K562 (cell line): ENCODE results near the gene ST7. TPM values are rescaled to one million over a fixed set of nuclear protein-coding genes. Genes with fewer than 3 reads are reported as not detected.

ENCODE experiments used
- ATAC-seq: fragments of 200-7000 bp; cut with Tn5 transposase; 3 replicates; pipeline ENCODE4 v1.9.1; 2020; ENCODE audit warnings: moderate library complexity
- BruUV-seq: library from RNA; stranded (reverse); fragments of 400-500 nt; replicated peaks from 2 replicates; lab custom pipeline; 2021; lab: Mats Ljungman, UMichigan
- CTCF ChIA-PET: fragments of 300-600 bp; formaldehyde crosslinking; extraction: SDS; loops from one replicate; lab custom pipeline; 2021; ENCODE audit warnings: low intra/inter-chr PET ratio; lab: Yijun Ruan, JAX
- POLR2A ChIA-PET: fragments of 300-600, 350-650 bp; sonication (Branson Sonifier 250); formaldehyde crosslinking; extraction: SDS; loops from one replicate; lab custom pipeline; 2021; ENCODE audit warnings: antibody characterized with exemption, inconsistent platforms; lab: Yijun Ruan, JAX
- DNase-seq, 4 experiments: peaks; one replicate each; pipeline versions ENCODE4 v3.0.0 to v3.0.0-alpha.2; 2011 to 2018; ENCODE audit warnings: low spot score in 3 of 4, mixed read lengths in 3 of 4; ENCODE audit errors: extremely low read depth in 1 of 4
- FAIRE-seq: peaks from 2 replicates; lab custom pipeline; 2011; peaks lifted over from hg19 to GRCh38; lab: Jason Lieb, UNC
- H2AFZ ChIP-seq: 2 replicates; pipeline ENCODE4 v1.6.0; 2011; ENCODE audit warnings: low read depth, low read length, control low read depth, inconsistent platforms
- H3K27ac ChIP-seq: fragments of 200-600 bp; 3 replicates; pipeline ENCODE4 v1.8.0; 2011; ENCODE audit warnings: low read depth, mild to moderate bottlenecking, control low read depth, inconsistent platforms, low read length, moderate library complexity, mixed read lengths; ENCODE audit errors: extremely low read depth
- H3K27me3 ChIP-seq, 2 experiments: fragments of 300-600 bp in 1 of 2; 2 replicates in 1 of 2; 3 replicates in 1 of 2; pipeline versions ENCODE4 v1.6.0 to v1.8.0; 2011; ENCODE audit warnings: inconsistent platforms in 2 of 2, low read length in 2 of 2, mild to moderate bottlenecking in 1 of 2, mixed read lengths in 1 of 2, moderate library complexity in 1 of 2; ENCODE audit not compliant: control insufficient read depth in 2 of 2, insufficient read depth in 2 of 2
- H3K36me3 ChIP-seq: fragments of 300-600 bp; 3 replicates; pipeline ENCODE4 v1.8.0; 2011; ENCODE audit warnings: mild to moderate bottlenecking, low read length, inconsistent platforms; ENCODE audit not compliant: control insufficient read depth, insufficient read depth
- H3K4me1 ChIP-seq, 2 experiments: fragments of 200-600 bp in 1 of 2; replicated peaks in 1 of 2; 2 replicates in 1 of 2; 3 replicates in 1 of 2; pipeline versions ENCODE4 v1.5.1 to v1.8.0; 2011; ENCODE audit warnings: inconsistent platforms in 2 of 2, low read length in 2 of 2, mild to moderate bottlenecking in 1 of 2, mixed read lengths in 1 of 2, moderate library complexity in 1 of 2; ENCODE audit not compliant: control insufficient read depth in 2 of 2, insufficient read depth in 2 of 2
- H3K4me2 ChIP-seq: 2 replicates; pipeline ENCODE4 v1.6.1; 2011; ENCODE audit warnings: low read length, control low read depth, inconsistent platforms, mixed read lengths; ENCODE audit not compliant: insufficient read depth
- H3K4me3 ChIP-seq: fragments of 200-600 bp; sonication (generic), shearing (Covaris generic); 2 replicates; pipeline ENCODE4 v1.5.1; 2016; ENCODE audit warnings: control low read depth, inconsistent platforms
- H3K79me2 ChIP-seq: fragments of 200-600 bp; 3 replicates; pipeline ENCODE4 v1.8.0; 2011; ENCODE audit warnings: low read length, inconsistent platforms; ENCODE audit not compliant: control insufficient read depth, insufficient read depth
- H3K9ac ChIP-seq, 2 experiments: 2 replicates each; pipeline versions ENCODE4 v1.6.0 to v1.6.1; 2011; ENCODE audit warnings: low read depth in 2 of 2, low read length in 2 of 2, control low read depth in 1 of 2, inconsistent platforms in 1 of 2, mild to moderate bottlenecking in 1 of 2, mixed read lengths in 1 of 2; ENCODE audit not compliant: insufficient read depth in 1 of 2
- H3K9me1 ChIP-seq: one replicate; pipeline ENCODE4 v1.6.0; 2011; ENCODE audit warnings: inconsistent platforms, mild to moderate bottlenecking, low read length, moderate library complexity; ENCODE audit not compliant: control insufficient read depth, insufficient read depth
- H3K9me3 ChIP-seq: replicated peaks from 2 replicates; pipeline ENCODE4 v1.5.1; 2011; ENCODE audit warnings: low read depth, low read length, inconsistent platforms; ENCODE audit not compliant: control insufficient read depth, insufficient read depth
- H4K20me1 ChIP-seq: replicated peaks from 2 replicates; pipeline ENCODE4 v1.6.1; 2011; ENCODE audit warnings: low read length, inconsistent platforms, mixed read lengths; ENCODE audit not compliant: control insufficient read depth, insufficient read depth
- CBX1 ChIP-seq: sonication (generic); IDR thresholded peaks from 2 replicates; pipeline ENCODE4 v1.6.1; 2016; ENCODE audit warnings: antibody characterized with exemption, low read depth, mild to moderate bottlenecking
- DPF2 ChIP-seq: fragments of 450-650 bp; IDR thresholded peaks from 2 replicates; pipeline ENCODE4 v1.6.1; 2016
- HDGF ChIP-seq: fragments of 450-650 bp; IDR thresholded peaks from 2 replicates; pipeline ENCODE4 v1.6.1; 2016
- HMGN3 ChIP-seq: IDR thresholded peaks from 2 replicates; pipeline ENCODE4 v1.6.1; 2011; ENCODE audit warnings: borderline replicate concordance, low read depth, mild to moderate bottlenecking, mixed read lengths, low read length; ENCODE audit not compliant: insufficient read length; ENCODE audit errors: extremely low read depth
- JUN ChIP-seq, 2 experiments: sonication (generic) in 1 of 2; formaldehyde crosslinking in 1 of 2; IDR thresholded peaks; 2 replicates each; pipeline versions ENCODE4 v1.6.1 to v1.8.0; 2012 to 2022; ENCODE audit warnings: borderline replicate concordance in 2 of 2, mild to moderate bottlenecking in 2 of 2, improper control_type of control experiment in 1 of 2, low read depth in 1 of 2, low read length in 1 of 2, missing genetic modification reagents in 1 of 2
- MED1 ChIP-seq: sonication (generic); formaldehyde crosslinking; IDR thresholded peaks from 2 replicates; pipeline ENCODE4 v1.8.1; 2023; ENCODE audit warnings: missing genetic modification reagents, borderline replicate concordance
- MEF2A ChIP-seq: IDR thresholded peaks from 2 replicates; pipeline ENCODE4 v1.6.1; 2011; ENCODE audit warnings: low read depth, mild to moderate bottlenecking, low read length, moderate library complexity; ENCODE audit not compliant: control insufficient read depth
- NONO ChIP-seq, 2 experiments: fragments of 200-400 bp in 1 of 2; fragments of 450-650 bp in 1 of 2; formaldehyde crosslinking in 1 of 2; IDR thresholded peaks; 2 replicates each; pipeline ENCODE4 v1.6.1; 2017; ENCODE audit warnings: low read depth in 2 of 2, mild to moderate bottlenecking in 2 of 2, moderate library complexity in 2 of 2, low read length in 1 of 2
- PTRF ChIP-seq: fragments of 450-650 bp; IDR thresholded peaks from 2 replicates; pipeline ENCODE4 v1.6.1; 2016; ENCODE audit warnings: mild to moderate bottlenecking, missing genetic modification characterization, missing compliant biosample characterization
- RFX7 ChIP-seq: fragments of 250-450 bp; sonication (Bioruptor Pico); IDR thresholded peaks from 2 replicates; pipeline ENCODE4 v1.5.1; 2021; ENCODE audit warnings: mild to moderate bottlenecking
- SNRNP70 ChIP-seq: fragments of 200-400 bp; formaldehyde crosslinking; optimal IDR thresholded peaks from 2 replicates; pipeline ENCODE3; 2017; ENCODE audit warnings: low read depth, low read length
- TAL1 ChIP-seq: fragments of 450-650 bp; IDR thresholded peaks from 2 replicates; pipeline ENCODE4 v1.6.1; 2016; ENCODE audit warnings: mild to moderate bottlenecking
- ZC3H8 ChIP-seq: fragments of 450-650 bp; IDR thresholded peaks from 2 replicates; pipeline ENCODE4 v1.6.1; 2017
- ZKSCAN3 ChIP-seq: fragments of 250-450 bp; sonication (Bioruptor Pico); IDR thresholded peaks from 2 replicates; pipeline ENCODE4 v1.4.0; 2020
- ZNF263 ChIP-seq: sonication (generic); formaldehyde crosslinking; IDR thresholded peaks from 2 replicates; pipeline ENCODE4 v1.8.0; 2022; ENCODE audit warnings: mild to moderate bottlenecking, missing genetic modification reagents, borderline replicate concordance
- ZNF316 ChIP-seq: fragments of 450-650 bp; IDR thresholded peaks from 2 replicates; pipeline ENCODE4 v1.6.1; 2016
- ZNF551 ChIP-seq: fragments of 250-450 bp; sonication (Bioruptor Pico); IDR thresholded peaks from 2 replicates; pipeline ENCODE4 v1.5.0; 2021; ENCODE audit warnings: mild to moderate bottlenecking, moderate library complexity
- WGBS: fragments of 100-300 bp; shearing (Covaris generic); methylation state at CpG from one replicate; pipeline ENCODE4 v1.1.6; 2016; ENCODE audit warnings: low coverage, mixed read lengths; ENCODE audit not compliant: insufficient coverage; ENCODE audit errors: missing lambda C conversion rate; 5-methylcytosine and 5-hydroxymethylcytosine counted together
- in situ Hi-C: fragments of 300-500 bp; cut with MboI; formaldehyde crosslinking; loops from 4 replicates; pipeline ENCODE4 v1.15.0; 2018; ENCODE audit warnings: inconsistent platforms, mixed read lengths
- intact Hi-C: fragments of 100-400 bp; cut with micrococcal nuclease; formaldehyde crosslinking; loops from 2 replicates; pipeline ENCODE4 v1.14.2; 2022
- polyA plus RNA-seq, 8 experiments: library from polyadenylated mRNA; depleted of rRNA in 4 of 8; stranded (reverse) in 5 of 8; unstranded in 3 of 8; fragments of >200 nt; fragmentation: Nextera tagmentation in 2 of 8; fragmentation: Illumina TruSeq in 1 of 8; extraction: Ambion mirVana in 2 of 8; extraction: Trizol in 1 of 8; gene quantifications; 2 replicates each; pipeline versions ENCODE4 v1.2.1 to v1.2.3, GENCODE V29; 2011 to 2014; ENCODE audit warnings: inconsistent platforms in 1 of 8, missing spikeins in 1 of 8
- total RNA-seq, 7 experiments: library from RNA; depleted of rRNA in 6 of 7; stranded (reverse); fragments of >200 nt in 6 of 7; fragmentation: Illumina TruSeq in 2 of 7; extraction: Trizol in 2 of 7; gene quantifications; 2 replicates each; pipeline versions ENCODE4 v1.2.1 to v1.2.3, GENCODE V29; 2011 to 2021; ENCODE audit warnings: low replicate concordance in 1 of 7

ST7 gene
- total and polyA plus RNA-seq, 9 of the 15 experiments (the other 6 are each of a cell fraction or from before 2014, with no cell fraction given) = 23.9 to 56.3 (median 36.9) TPM

DNA sequence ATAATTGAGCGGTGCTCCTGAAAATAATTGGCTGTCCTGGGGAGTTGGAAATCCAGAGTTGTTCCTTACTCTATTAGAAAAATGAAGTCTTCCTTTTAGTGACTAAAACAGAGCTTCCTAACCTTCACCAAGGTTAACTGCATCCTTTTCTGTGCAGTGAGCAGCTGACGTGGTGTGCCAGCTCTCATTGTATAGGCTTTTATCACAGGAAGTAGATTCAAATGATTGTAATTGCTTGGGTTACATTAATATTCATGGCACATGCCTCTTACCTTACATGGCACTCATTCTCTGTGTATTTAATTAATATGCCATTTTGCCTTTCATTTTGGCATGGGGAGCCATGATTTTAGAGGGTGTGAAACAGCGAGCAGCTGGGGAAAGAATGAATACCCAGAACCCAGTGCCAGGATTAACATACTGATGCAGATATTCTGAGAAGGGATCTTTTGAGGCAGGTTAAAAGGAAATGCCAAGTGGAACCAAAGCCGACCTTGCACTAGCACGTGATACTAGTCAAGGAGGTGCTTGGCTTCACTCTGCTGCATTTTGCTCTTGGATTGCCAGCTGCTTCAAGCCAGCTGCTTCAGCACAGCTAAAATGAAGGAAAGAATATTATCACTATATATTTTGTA lies 115.3 kb downstream of the ST7 start:
- Histone ChIP-seq H3K4me1 (peaks cover 4 to 6% of the 10 kb centered on the region in 2 experiments; a peak in 4 of 5 replicates), H3K4me3 (no peak overlapping the region), H4K20me1 (no peaks in the 10 kb centered on the region), H3K4me2 (no peak overlapping the region), H2AFZ (no peak overlapping the region), H3K9me1 (no peaks in the 10 kb centered on the region), H3K27me3 (no peaks in the 10 kb centered on the region), H3K79me2 (peaks cover 61% of the 10 kb centered on the region), H3K36me3 (no peaks in the 10 kb centered on the region; the same call in 2 of the 3 replicates), H3K27ac (no peak overlapping the region), H3K9ac (no peak overlapping the region), H3K9me3 (no peaks in the 10 kb centered on the region)
- DNase-seq = no peak
- no peak for FAIRE-seq
- ChIA-PET POLR2A (interaction anchor here (0.7 to 1.5 kb wide), 5 partner anchors 13 to 115 kb away, joined by 3 to 6 read pairs (median 3); no protein-coding TSS in a partner anchor), CTCF (no interaction called here)
- intact Hi-C loops (no loop called here), in situ Hi-C loops (no loop called here)
- 86% methylated on average over 5 of the region's 5 CpGs for WGBS
- BruUV-seq = no TSS peak
- no peak for ATAC-seq
- no peak for TF ChIP-seq DPF2
- TF ChIP-seq MED1 = no peak
- TF ChIP-seq ZKSCAN3 (CRISPR knock-in tag) = no peak
- no peak for TF ChIP-seq TAL1
- TF ChIP-seq HMGN3 = no peak
- TF ChIP-seq ZNF551 = no peak
- no peak for TF ChIP-seq ZNF263
- TF ChIP-seq CBX1 = no peak
- TF ChIP-seq SNRNP70 = no peak
- no peak for TF ChIP-seq JUN (IDR thresholded peaks at IDR 0.05; ENCODE audit: borderline replicate concordance, low read depth, low read length)
- no peak for TF ChIP-seq JUN (CRISPR knock-in tag; IDR thresholded peaks at IDR 0.05; ENCODE audit: borderline replicate concordance)
- no peak for TF ChIP-seq MEF2A
- no peak for TF ChIP-seq HDGF
- TF ChIP-seq PTRF (tag) = no peak
- no peak for TF ChIP-seq RFX7
- TF ChIP-seq ZNF316 = no peak
- TF ChIP-seq ZC3H8 = no peak
- TF ChIP-seq NONO (IDR thresholded peaks at IDR 0.05; ENCODE audit: low read depth in 2 of 2, low read length in 1 of 2) = no peak
